Fibroblast of lung (primary cell): ENCODE data around the gene NRBF2. TPM values are rescaled to one million over a fixed set of nuclear protein-coding genes. Genes with fewer than 3 reads are reported as not detected.

Experiments used
- DNase-seq, 2 donors: peaks; one replicate each; pipeline versions ENCODE4 v3.0.0 to v3.0.0-alpha.2; 2010; ENCODE audit warnings: low read depth in 2 of 2
- H2AFZ ChIP-seq: 2 replicates; pipeline ENCODE4 v1.5.1; 2012; ENCODE audit warnings: low read length, control low read depth, inconsistent platforms
- H3K27ac ChIP-seq: 2 replicates; pipeline ENCODE4 v1.5.1; 2011; ENCODE audit warnings: low read length, control low read depth; ENCODE audit not compliant: insufficient read depth
- H3K27me3 ChIP-seq: 2 replicates; pipeline ENCODE4 v1.5.1; 2011; ENCODE audit warnings: mild to moderate bottlenecking, low read length; ENCODE audit not compliant: control insufficient read depth, insufficient read depth
- H3K36me3 ChIP-seq: 2 replicates; pipeline ENCODE4 v1.5.1; 2011; ENCODE audit warnings: low read length; ENCODE audit not compliant: control insufficient read depth, insufficient read depth
- H3K4me1 ChIP-seq: 2 replicates; pipeline ENCODE4 v1.5.1; 2011; ENCODE audit warnings: low read length; ENCODE audit not compliant: control insufficient read depth, insufficient read depth; ENCODE audit errors: extremely low read depth
- H3K4me2 ChIP-seq: 2 replicates; pipeline ENCODE4 v1.5.1; 2011; ENCODE audit warnings: low read length, control low read depth; ENCODE audit not compliant: insufficient read depth; ENCODE audit errors: extremely low read depth
- H3K4me3 ChIP-seq, 4 experiments: fragments of 200-600 bp in 1 of 4; sonication (generic) in 1 of 4; replicated peaks in 1 of 4; 2 replicates each; pipeline ENCODE4 v1.5.1; 2011 to 2016; ENCODE audit warnings: low read length in 4 of 4, low read depth in 3 of 4, mild to moderate bottlenecking in 3 of 4, control low read depth in 2 of 4, inconsistent platforms in 1 of 4, mixed read lengths in 1 of 4; ENCODE audit not compliant: insufficient read depth in 1 of 4; ENCODE audit errors: control extremely low read depth in 1 of 4
- H3K79me2 ChIP-seq: 2 replicates; pipeline ENCODE4 v1.5.1; 2012; ENCODE audit warnings: mild to moderate bottlenecking, low read length, inconsistent platforms; ENCODE audit not compliant: control insufficient read depth, insufficient read depth
- H3K9ac ChIP-seq: 2 replicates; pipeline ENCODE4 v1.5.1; 2011; ENCODE audit warnings: mild to moderate bottlenecking, low read length, control low read depth; ENCODE audit not compliant: insufficient read depth
- H3K9me3 ChIP-seq: 2 replicates; pipeline ENCODE4 v1.5.1; 2012; ENCODE audit warnings: low read depth, low read length; ENCODE audit not compliant: control insufficient read depth, insufficient read depth
- H4K20me1 ChIP-seq: 2 replicates; pipeline ENCODE4 v1.5.1; 2011; ENCODE audit warnings: low read length; ENCODE audit not compliant: control insufficient read depth, insufficient read depth; ENCODE audit errors: extremely low read depth
- EZH2 ChIP-seq: IDR thresholded peaks from 2 replicates; pipeline ENCODE4 v1.5.1; 2012; ENCODE audit warnings: low read length, control low read depth, mild to moderate bottlenecking; ENCODE audit errors: missing control alignments
- polyA plus RNA-seq, 2 donors: library from polyadenylated mRNA; depleted of rRNA in 1 of 2; stranded (reverse) in 1 of 2; unstranded in 1 of 2; fragments of >200 nt; gene quantifications; 2 replicates each; pipeline ENCODE4 v1.2.1, GENCODE V29; 2011 to 2012; ENCODE audit warnings: missing spikeins in 1 of 2
- total RNA-seq: library from RNA; depleted of rRNA; stranded (reverse); fragments of >200 nt; gene quantifications from 2 replicates; pipeline ENCODE4 v1.2.1, GENCODE V29; 2014
- TF ChIP-seq, protein P1 (sequence below), 2 donors: IDR thresholded peaks in 1 of 2; conservative IDR thresholded peaks in 1 of 2; 1 replicate in 1 of 2; 2 replicates in 1 of 2; pipeline ENCODE4 v1.5.1; 2011 to 2012; ENCODE audit warnings: low read length in 2 of 2, control low read depth in 1 of 2, inconsistent platforms in 1 of 2, low read depth in 1 of 2, mild to moderate bottlenecking in 1 of 2

The NRBF2 gene
- total and polyA plus RNA-seq, 2 donors (not counting 1 experiment from before 2014, with no cell fraction given): 36.0 to 49.2 TPM

DNA sequence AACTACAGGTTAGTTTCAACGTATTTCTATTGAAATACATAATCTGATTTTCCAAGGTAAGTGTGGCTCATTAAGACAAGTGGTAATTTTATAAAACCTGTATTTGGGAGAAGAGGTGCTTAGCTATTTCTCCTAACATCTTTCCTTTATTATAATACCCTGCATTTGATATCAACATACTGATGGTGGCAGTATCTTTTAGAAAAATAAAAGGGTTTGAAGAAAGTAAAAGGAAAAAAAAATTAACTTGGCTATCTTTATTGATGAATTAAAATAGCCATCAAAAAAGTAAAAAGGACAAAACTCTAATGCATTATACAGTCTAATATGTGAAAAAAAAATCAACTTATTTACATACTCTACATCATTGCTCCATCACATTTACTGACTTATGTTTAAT lies 68.0 kb downstream of the NRBF2 start:
- Histone ChIP-seq H2AFZ (no peak overlapping the region), H3K27ac (no peak overlapping the region), H3K79me2 (peaks cover 20% of the 10 kb centered on the region), H3K9ac (no peak overlapping the region), H3K27me3 (no peaks in the 10 kb centered on the region), H3K36me3 (peaks cover 1% of the 10 kb centered on the region), H3K4me3 (no peak overlapping the region), H3K9me3 (no peaks in the 10 kb centered on the region), H3K4me2 (no peak overlapping the region), H4K20me1 (no peaks in the 10 kb centered on the region), H3K4me1 (peaks cover 4% of the 10 kb centered on the region)
- TF ChIP-seq EZH2: no peak
- TF ChIP-seq, protein P1, sequence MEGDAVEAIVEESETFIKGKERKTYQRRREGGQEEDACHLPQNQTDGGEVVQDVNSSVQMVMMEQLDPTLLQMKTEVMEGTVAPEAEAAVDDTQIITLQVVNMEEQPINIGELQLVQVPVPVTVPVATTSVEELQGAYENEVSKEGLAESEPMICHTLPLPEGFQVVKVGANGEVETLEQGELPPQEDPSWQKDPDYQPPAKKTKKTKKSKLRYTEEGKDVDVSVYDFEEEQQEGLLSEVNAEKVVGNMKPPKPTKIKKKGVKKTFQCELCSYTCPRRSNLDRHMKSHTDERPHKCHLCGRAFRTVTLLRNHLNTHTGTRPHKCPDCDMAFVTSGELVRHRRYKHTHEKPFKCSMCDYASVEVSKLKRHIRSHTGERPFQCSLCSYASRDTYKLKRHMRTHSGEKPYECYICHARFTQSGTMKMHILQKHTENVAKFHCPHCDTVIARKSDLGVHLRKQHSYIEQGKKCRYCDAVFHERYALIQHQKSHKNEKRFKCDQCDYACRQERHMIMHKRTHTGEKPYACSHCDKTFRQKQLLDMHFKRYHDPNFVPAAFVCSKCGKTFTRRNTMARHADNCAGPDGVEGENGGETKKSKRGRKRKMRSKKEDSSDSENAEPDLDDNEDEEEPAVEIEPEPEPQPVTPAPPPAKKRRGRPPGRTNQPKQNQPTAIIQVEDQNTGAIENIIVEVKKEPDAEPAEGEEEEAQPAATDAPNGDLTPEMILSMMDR (conservative IDR thresholded peaks at IDR 0.05 in 1 of 2, IDR thresholded peaks at IDR 0.05 in 1 of 2; ENCODE audit: low read depth in 1 of 2, low read length in 2 of 2): no peak
- DNase-seq: no peak
